ENCODE data around the gene ROBO3.

DNA sequence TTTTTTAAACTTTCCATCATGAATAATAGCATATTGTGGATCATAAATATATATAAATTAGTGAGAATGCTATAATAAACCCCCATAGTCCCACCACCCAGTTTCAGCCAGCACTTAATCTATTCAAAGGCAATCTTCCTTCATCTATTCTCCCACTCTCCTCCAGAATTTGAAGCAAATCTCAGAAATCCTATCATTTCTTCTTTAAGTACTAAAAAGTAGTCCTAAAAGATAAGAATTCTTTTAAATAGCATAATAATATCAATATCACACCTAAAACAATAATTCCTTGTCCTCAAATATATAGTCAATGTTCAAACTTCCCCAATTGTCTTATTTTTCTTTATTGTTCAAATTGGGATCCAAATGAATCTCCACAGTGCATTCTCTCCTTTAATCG lies 24.6 kb upstream of the ROBO3 start:
- TF ChIP-seq, protein P1, sequence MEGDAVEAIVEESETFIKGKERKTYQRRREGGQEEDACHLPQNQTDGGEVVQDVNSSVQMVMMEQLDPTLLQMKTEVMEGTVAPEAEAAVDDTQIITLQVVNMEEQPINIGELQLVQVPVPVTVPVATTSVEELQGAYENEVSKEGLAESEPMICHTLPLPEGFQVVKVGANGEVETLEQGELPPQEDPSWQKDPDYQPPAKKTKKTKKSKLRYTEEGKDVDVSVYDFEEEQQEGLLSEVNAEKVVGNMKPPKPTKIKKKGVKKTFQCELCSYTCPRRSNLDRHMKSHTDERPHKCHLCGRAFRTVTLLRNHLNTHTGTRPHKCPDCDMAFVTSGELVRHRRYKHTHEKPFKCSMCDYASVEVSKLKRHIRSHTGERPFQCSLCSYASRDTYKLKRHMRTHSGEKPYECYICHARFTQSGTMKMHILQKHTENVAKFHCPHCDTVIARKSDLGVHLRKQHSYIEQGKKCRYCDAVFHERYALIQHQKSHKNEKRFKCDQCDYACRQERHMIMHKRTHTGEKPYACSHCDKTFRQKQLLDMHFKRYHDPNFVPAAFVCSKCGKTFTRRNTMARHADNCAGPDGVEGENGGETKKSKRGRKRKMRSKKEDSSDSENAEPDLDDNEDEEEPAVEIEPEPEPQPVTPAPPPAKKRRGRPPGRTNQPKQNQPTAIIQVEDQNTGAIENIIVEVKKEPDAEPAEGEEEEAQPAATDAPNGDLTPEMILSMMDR (IDR thresholded peaks at IDR 0.05; ENCODE audit: low read depth, low read length, poor library complexity, severe bottlenecking) = no peak
- TF ChIP-seq EZH2phosphoT487 (IDR thresholded peaks at IDR 0.05; ENCODE audit: borderline replicate concordance, low read length) = no peak
